ENCODE results near the gene OSBPL3.
A peak's percentile ranks its signal among the peaks of the same experiment; 100 is the strongest.

OSBPL3 gene

DNA sequence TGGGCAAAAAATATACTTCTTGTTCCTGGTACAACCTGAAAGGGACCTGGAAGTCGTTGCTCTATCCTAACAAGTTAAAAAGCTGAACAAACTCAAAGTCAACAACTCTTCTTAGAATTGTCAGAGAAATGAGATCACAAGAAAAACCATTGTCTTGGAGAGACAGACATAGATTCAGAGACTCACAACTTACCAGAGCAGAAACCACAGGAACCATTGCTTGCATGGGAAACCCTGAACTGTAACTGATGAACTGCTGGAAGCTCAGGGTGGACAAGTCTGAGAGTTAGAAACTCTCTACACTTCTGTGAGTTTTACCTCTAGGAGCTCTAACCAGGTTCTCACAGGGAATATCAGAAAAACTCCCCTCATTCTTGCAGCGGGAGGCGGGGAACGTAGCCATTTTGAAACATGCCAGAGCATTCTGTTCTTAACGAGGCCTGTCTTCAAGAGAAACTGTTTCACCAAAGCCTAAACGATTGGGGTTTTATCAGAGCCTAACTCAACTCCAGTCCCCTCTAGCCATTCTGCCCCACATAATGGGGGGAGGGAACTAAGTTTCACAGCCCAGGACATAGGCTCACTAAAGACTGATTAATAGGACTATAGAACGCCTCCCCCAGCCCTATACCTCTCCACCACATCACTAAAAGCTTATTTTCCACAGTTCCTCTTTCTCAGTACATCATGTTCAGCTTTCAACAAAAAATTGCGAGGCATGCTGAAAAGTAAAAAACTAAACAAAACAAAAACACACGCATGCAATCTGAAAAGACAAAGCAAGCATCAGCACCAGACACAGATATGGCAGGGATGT is 210.8 kb downstream of the OSBPL3 start:
- no peak for DNase-seq (ENCODE audit: low read depth in 1 of 2, low spot score in 1 of 2)

DNA sequence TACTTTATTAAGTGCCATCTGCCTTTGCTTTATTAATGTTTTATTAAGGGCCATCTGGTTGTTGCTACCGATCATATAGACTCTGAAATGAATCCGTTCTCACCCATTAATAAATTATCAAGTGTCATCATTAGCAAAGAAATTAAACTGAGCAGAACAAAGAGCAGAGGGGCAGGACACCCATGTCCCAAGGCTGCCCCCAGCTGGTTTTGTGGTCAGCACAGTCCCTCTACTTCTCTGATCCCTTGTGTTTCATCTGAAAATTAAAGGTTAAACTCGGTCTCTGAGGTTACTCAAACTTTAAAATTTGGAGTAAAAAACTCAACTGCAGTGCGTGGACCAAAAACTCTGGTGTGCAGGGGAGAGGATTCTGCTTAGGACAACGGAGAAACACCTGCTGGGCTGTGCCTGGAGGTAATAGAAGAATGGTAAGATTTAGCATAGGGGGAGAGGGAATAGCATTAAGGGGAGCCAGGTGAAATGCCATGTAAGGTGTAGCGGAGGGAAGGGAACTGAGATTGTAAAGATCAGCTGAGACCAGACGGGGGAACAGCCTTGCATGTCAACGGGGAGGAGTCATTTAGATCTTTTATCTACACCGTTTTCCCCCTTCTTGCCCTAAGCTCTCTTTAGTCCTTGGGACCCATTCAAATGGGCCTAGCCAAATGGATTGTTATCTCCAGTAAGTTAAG is 212.0 kb downstream of the OSBPL3 start:
- no peak for DNase-seq (ENCODE audit: low read depth in 1 of 2, low spot score in 1 of 2)

DNA sequence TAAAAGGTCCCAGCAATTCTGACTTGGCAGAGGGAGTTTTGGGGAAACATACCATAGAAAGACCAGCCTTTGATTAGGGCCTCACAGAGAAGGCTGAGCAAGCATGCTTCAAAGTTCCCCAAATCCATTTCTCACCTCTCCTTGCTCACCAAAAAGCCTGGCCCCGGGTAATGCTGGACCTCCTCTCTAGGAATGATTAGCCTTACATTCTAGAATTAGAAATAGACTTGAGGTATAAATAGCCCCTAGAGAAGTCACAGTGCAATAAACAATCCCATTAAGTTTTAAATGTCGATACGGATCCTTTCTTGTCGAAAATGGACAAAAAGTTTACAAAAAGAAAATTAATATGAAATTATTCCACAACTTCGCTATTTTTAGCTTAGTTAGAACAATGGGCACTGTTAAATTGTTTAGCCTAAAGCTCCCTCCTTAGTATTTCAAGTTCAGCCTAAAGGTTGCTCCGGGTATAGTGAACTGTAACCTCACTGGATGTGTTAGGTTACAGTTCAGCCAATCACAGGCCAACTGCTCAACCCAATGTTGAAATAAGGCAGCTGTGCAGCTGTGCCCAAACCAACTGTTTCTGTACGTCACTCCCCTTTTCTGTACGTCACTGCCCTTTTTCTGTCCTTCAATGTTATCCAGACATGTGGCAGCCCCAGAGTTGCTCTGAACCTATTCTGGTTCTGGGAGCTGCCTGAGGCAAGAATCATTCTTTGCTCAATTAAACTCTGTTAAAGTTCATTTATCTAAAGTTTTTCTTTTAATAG is 214.8 kb downstream of the OSBPL3 start:
- no peak for DNase-seq (ENCODE audit: low read depth in 1 of 2, low spot score in 1 of 2)

DNA sequence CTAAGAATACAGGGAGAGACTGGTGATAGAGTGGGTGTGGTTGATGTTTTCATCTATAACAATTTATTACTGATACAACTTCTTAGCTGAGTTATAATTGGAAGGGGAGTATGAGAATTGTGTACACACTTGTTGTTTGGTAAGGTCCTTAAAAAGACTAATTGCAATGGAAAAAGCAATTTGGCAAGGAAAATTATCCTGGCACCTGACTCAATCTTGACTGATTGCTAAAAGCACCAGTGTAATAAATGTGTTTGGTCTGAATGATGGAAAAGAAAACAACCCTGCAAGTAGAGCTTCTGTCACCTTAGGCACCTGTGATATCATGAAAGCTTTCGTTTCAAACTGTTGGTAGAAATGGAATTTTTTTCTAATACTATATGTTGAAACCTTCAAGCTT is 216.0 kb downstream of the OSBPL3 start:
- no peak for DNase-seq (ENCODE audit: low read depth in 1 of 2, low spot score in 1 of 2)

DNA sequence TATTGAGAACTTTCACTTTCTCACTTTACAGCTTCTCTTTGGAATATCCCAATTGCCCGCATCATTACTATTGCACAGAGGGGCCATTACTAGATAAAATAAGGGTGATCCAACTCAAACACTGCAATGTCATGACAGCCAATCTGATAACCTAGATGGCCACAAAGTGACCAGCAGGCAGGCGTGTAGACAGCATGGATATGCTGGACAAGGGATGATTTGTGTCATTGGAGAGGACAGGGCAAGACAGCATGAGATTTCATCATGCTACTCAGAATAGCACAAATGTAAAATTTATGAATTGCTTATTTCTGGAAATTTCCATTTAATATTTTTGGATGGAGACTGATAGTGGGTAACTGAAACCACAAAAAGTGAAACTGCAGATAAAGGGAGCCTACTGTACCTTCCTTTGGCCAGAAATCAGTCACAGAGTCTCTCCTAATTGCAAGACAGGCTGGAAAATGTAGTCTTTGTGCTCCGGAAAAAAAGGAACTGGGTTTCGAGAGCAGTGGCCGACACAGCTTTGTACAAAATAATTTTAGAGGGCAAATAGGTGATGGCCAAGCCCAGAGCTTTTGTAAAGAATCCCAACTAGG is 216.6 kb downstream of the OSBPL3 start:
- no peak for DNase-seq (ENCODE audit: low read depth in 1 of 2, low spot score in 1 of 2)

DNA sequence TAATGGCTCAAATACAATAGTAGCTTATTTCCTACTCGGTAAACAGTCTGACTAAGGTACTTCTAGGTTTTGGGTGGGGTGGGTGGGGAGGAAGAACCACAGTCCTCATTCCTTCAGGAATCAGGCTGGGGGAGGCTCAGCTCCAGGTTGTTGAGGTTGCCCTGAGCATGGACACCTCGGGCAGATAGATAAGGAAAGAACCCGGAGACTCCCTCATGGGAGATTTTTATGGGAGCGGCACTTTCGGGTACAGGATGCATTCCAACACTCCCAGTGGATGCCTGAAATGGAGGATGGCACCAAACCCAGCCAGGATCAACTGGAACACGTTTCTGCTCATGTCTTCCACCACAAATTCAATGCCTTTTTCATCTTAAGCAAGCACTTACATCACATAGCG is 217.2 kb downstream of the OSBPL3 start:
- no peak for DNase-seq (ENCODE audit: low read depth in 1 of 2, low spot score in 1 of 2)

DNA sequence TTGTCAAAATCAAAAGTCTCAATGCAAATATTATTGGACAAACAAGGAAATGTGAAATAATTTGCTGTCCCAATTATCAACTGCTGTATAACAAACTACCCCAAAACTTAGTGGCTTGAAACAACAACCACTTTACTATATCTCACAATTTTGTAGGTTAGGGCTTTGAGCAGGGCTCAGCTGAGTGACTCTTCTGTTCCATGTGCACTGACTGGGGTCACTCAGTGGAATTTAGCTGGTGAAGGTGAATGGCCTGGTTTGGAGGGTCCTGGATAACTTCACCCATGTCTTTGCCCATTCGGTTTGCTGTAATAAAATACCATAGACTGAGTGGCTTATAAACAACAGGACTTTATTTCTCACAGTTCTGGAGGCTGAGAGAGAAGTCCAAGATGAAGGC is 219.0 kb downstream of the OSBPL3 start:
- no peak for DNase-seq (ENCODE audit: low read depth in 1 of 2, low spot score in 1 of 2)

DNA sequence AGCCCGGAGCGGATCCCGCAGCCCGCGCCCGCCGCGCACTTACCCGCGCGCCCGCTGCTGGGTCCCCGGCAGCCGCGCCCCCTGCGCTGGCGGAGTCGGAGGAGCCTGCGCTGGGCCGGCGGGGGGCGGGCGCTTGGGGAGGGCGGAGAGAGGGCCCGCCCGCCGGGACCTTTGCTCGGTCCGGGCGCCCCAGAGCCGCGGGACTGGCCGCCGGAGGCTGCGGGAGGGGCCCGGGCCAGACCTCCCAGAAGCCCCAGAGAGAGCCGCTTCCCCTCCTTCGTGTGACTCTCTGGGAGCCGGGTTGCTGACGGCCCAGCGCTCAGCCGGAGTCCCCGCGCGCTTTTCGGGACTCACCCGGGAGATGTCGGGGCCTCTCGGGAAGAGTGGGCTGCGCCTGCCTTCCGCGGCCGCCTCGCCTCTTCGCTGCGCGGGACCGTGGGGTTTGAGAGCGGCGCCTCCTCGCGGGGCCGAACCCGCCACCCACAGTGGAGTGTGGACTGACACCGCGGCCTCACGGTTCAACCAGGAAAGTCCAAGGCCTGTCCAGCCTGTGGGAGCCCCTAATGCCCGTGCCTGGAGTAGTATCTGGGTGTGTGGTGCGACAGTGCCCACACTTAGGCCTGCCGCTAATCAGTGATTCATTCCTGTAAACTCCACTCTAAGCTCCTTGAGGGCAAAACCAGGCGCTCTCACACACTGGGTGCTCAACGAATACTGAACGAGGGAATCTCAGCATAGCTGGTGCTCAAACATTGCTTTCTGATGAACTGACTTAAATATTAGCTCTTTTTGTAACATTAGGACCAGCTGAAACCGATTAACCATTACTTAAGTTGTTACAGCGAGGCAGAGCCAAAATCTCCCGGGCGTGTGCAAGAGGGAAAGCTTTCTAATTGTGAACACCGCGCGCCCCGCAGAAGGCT is 222.4 kb downstream of the OSBPL3 start, which contains the start of gene GSDME:
GSDME (minus strand) TSS at position 112 of the 923 bp plus-strand sequence. CDS start 7,690 bp downstream, outside the sequence.
- peak in 1 of 2 donors; percentile 25 for DNase-seq (ENCODE audit: low read depth in 1 of 2, low spot score in 1 of 2)

DNA sequence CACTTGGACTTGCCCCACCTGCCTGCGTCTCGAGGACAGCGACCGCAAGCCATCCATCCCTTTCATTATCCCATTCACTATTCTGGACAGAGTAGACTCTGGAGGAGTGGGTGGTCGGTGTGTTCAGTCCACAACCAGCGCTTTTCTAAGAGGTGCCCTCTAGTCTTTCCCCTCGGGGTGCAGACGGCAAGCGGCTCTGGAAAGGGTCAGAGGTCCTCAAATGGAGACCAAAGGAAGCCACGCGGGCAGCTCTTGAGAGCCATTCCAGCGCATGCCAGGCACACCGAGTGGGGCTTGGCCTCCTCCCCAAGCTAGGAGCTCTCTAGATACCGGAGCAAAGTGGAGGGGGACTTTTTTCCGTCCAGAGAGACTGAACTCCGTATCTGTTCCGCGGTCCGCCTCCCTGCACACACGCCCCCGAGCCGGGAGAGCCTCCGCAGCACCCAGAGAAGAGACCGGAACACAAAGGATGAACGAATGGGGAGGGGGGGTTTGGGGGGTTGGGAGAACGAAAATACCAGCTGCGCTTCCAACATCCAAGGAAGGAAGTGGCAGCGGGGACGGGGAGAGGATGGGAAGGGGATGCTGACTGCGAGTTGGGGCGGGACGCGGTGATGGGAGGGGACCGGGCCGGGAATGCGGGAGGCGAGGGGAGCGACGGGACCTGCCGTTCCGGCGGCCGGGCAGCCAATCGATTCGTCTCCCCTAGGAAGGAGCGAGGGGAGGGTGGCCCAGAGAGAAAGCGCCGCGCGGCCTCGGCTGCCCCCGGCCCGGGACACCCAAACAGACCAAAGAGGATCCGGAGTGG is 223.2 kb downstream of the OSBPL3 start:
- DNase-seq (ENCODE audit: low read depth in 1 of 2, low spot score in 1 of 2) = no peak

DNA sequence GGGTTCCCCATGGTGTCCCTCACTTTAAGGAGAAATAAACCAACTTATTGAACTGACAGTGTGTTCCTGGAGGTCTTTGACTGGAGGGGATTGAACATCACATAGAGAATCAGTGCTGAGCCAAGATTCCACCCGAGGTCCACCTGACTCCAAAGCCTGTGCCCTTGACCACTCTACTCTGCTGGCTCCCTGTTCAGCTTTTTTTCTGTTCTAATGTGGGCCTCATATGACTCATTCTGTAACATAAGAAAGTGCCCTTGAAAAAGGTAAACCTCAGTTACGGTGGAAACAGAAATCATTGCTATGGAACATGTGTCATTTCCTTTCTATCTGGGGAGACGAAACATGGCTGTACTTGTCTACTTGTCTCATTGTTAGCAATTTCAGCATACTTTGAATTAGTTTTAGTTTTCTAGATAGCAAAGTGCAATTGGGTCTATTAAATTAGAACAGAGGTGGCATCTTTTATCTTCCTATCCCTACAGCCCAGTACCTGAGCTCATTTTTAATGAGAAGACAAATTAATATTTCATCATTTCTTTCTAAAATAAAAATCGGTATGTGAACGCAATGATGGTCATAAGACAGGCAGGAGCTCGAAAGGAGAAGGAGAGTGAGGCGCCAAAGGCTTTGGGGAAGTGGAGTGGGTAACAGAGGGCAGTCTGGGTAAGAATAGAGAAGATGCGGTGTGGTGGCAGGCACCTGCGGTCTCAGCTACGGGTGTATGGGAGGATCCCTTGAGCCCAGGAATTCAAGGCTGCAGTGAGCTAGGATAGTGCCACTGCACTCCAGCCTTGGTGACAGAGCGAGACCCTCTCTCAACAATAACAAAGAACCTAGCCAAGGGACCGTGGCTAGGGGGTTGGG is 224.2 kb downstream of the OSBPL3 start:
- DNase-seq (ENCODE audit: low read depth in 1 of 2, low spot score in 1 of 2) = no peak

DNA sequence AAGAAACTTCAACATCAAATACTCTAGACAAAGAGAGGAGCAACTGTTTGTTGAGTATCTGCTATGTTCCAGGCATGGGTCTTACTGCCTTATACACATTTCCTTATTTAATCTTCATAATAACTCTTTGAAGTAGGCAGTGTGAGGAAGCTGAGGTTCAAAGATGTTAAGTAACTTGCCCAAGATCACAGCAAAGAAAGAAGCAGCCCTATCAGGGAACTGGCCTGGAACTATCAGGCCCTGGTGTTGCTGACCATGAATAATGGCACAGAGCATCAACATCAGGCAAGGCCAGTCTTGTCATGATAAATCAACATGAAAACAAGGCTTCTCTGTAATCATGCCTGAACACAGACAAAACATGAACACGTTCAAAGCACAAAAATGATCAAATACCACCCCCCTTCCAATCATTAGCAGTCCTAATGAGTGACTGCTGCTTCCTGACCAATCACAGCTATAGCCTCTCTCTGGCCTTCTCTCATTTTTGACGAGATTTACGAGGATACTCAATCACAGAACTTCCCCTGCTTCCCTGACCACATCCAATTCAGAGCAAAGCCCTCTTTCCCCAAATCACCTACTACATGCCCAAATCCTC is 225.0 kb downstream of the OSBPL3 start:
- DNase-seq (ENCODE audit: low read depth in 1 of 2, low spot score in 1 of 2) = no peak

DNA sequence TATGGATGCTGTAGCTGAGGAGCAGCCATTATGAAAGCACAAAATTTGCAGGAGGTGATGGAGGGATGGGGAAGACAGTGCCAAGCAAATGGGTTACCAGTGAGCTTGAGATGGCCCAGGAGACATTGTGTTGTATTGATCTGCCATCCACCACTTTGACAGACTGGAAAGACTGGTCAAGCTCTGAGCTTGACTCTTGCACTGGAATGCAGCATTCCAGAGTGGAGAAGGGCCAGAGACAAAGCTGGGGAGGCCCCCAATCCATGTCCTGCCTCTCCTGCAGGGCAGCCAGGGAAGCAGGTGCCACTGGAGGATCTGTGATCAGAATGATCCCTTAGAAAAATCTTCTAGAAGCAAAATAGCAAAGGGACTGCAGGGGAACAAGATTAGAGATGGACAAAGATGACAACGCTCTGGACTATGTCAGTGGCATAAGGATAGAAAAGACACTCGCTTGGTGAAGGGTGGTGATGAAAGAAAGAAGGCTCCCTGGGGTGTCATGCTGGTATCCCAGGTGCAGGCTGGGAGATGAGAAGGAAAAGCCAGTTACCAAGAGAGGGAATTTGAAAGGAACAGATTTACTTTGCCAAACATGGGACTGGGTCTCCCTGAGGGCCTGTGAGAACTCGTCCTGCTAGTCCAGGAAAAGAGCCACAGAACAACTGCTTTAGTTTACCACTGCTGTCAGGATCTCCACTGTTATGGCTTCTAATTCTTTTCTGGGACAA is 227.7 kb downstream of the OSBPL3 start:
- no peak for DNase-seq (ENCODE audit: low read depth in 1 of 2, low spot score in 1 of 2)

DNA sequence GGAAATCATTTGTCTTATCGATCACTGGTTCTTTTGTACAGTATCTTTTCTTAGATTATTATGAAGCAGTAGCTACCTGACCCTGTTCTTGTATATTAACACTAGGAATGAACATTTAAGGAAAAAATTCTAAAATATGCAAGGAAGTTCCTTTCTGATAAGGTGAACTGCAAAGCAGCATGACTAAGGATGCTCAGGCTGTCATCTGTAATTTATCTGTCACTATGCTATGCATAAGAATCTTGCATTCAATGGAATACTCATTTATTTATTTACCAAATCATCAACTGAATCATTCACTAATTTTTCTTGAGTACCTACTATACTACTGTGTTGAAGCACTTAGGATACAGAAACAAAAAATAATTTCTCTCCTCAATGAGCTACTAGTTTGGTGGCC is 228.5 kb downstream of the OSBPL3 start:
- no peak for DNase-seq (ENCODE audit: low read depth in 1 of 2, low spot score in 1 of 2)

DNA sequence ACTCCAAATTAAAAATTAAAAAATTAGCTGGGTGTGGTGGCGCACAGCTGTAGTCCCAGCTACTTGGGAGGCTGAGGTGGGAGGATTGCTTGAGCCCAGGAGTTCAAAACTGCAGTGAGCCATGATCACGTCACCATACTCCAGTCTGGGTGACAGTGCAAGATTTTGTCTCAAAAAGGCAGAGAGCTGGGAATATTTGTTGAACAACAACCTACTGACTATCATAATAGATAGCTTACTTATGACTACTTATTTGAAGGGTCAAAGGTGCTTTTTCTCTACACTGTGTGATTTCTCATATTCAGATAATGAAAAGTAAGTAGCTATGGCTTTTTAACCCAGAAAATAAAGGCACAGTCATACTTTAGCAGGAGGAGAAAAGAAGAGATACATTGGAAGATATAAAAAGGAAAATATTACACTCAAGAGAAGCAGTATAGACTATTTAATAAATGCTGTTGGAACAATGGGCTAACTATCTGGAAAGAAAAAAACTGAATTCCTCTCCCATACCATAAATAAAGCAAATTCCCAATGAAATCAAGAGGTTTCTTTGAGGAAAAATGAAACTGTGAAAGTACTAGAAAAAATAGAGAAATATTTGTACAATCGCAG is 229.4 kb downstream of the OSBPL3 start:
- DNase-seq (ENCODE audit: low read depth in 1 of 2, low spot score in 1 of 2) = no peak

DNA sequence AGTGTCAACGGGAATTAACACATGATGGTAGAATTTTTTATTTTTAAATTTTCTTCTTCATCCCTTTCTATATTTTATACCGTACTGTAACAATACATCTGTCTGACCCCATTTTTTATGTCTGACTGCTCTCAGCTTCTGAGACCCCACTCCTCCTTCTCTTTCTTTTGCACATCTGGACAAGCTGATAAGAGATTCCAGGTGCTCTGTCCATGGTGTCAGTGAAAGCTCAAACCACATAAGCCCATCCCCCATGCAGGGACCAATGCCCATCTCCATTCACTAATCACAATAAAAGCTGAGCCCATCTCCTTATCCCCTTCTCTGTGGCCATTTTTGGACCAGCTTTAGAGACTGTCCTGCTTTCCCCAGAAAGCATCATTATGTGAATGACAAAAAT is 231.5 kb downstream of the OSBPL3 start:
- DNase-seq (ENCODE audit: low read depth in 1 of 2, low spot score in 1 of 2) = no peak

All from stimulated activated CD4-positive, alpha-beta T cell treated with anti-CD3 and anti-CD28 coated beads, Interleukin-15, amount 100 ng/mL, for 1 hour (primary cell).